ENCODE data around the gene UACA.

DNA sequence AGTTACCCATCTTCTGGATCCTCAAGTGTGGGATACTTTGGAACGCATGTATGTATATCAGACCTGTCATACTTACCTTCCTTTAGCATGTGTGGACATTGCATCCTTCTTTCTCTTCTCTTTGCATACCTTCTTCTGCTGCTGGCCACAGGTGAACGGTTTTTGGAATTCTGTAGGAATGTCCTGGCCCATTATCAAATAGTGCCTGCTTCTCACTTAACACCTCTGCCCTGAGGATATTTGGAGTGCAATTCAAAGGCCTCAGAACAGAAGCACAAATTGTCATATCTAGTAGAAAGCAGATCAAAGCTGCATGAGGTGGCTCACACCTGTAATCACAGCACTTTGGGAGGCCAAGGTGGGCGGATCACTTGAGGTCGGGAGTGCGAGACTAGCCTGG is 34.1 kb upstream of the UACA start:
- TF ChIP-seq, protein P1, sequence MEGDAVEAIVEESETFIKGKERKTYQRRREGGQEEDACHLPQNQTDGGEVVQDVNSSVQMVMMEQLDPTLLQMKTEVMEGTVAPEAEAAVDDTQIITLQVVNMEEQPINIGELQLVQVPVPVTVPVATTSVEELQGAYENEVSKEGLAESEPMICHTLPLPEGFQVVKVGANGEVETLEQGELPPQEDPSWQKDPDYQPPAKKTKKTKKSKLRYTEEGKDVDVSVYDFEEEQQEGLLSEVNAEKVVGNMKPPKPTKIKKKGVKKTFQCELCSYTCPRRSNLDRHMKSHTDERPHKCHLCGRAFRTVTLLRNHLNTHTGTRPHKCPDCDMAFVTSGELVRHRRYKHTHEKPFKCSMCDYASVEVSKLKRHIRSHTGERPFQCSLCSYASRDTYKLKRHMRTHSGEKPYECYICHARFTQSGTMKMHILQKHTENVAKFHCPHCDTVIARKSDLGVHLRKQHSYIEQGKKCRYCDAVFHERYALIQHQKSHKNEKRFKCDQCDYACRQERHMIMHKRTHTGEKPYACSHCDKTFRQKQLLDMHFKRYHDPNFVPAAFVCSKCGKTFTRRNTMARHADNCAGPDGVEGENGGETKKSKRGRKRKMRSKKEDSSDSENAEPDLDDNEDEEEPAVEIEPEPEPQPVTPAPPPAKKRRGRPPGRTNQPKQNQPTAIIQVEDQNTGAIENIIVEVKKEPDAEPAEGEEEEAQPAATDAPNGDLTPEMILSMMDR (IDR thresholded peaks at IDR 0.05), result no peak
- TF ChIP-seq POLR2A (IDR thresholded peaks at IDR 0.05) (no peak), POLR2AphosphoS5 (IDR thresholded peaks at IDR 0.05) (no peak), EP300 (IDR thresholded peaks at IDR 0.05) (no peak)
